OCI-LY7 (cell line): ENCODE results near the gene TRPM2.

ENCODE experiments used
- EZH2phosphoT487 ChIP-seq: fragments of 200-600 bp; sonication (generic); IDR thresholded peaks from 2 replicates; pipeline ENCODE4 v1.6.1; 2018; ENCODE audit warnings: low read depth, borderline replicate concordance, mild to moderate bottlenecking, mixed run types, antibody characterized with exemption, low read length, moderate library complexity, mixed read lengths
- TF ChIP-seq, protein P1 (sequence below): fragments of 200-600 bp; sonication (generic); conservative IDR thresholded peaks from 2 replicates; pipeline ENCODE4 v1.5.1; 2014; ENCODE audit warnings: mild to moderate bottlenecking, antibody characterized with exemption, low read length, moderate library complexity, mixed read lengths

DNA sequence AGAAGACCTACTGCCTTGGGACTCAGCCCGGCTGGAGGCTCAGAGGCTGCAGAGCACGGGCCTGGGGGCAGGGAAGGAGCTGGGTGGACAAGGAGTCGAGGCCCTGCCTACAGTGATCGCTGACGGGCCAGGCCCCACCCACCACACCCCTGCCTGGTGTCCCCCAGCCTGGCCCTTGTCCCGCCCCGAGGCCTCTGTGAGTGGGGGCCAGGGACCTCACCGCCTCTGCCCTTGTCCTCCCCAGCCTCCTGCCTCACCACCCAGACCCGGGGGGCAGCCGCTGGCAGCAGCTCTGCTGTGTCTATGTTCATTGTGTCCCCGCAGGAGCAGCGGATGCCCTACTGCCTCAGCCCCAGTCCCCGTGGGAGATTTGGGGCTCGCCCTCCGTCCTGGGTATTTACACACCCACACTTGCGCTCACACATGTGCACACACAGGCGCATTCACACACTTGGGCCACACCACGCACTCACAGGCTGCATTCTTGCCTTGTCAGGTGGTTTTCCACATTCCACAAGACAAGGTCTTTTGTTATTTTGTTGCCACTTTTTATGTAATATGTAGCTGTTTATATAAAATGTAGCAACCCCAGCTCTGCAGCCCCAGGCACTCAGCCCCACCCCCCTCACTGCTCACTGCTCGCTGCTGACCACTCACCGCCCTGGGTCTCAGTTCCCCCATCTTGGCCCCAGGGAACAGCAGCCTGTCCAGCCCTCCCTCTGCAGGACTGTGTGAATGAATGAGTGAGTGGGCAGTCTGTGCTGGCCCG, 46.3 kb upstream of the TRPM2 start:
- TF ChIP-seq, protein P1, sequence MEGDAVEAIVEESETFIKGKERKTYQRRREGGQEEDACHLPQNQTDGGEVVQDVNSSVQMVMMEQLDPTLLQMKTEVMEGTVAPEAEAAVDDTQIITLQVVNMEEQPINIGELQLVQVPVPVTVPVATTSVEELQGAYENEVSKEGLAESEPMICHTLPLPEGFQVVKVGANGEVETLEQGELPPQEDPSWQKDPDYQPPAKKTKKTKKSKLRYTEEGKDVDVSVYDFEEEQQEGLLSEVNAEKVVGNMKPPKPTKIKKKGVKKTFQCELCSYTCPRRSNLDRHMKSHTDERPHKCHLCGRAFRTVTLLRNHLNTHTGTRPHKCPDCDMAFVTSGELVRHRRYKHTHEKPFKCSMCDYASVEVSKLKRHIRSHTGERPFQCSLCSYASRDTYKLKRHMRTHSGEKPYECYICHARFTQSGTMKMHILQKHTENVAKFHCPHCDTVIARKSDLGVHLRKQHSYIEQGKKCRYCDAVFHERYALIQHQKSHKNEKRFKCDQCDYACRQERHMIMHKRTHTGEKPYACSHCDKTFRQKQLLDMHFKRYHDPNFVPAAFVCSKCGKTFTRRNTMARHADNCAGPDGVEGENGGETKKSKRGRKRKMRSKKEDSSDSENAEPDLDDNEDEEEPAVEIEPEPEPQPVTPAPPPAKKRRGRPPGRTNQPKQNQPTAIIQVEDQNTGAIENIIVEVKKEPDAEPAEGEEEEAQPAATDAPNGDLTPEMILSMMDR: no peak
- TF ChIP-seq EZH2phosphoT487: no peak
